ENCODE data around the gene ACAT2. TPM values are rescaled to one million over a fixed set of nuclear protein-coding genes. Genes with fewer than 3 reads are reported as not detected.

The ACAT2 gene
- total RNA-seq, 1 donor from 2014 or later, result 11.3 TPM

GRCh38 chr6:159800141-159800865 lies 38.5 kb downstream of the ACAT2 start, which contains the start of gene PNLDC1:
Gene PNLDC1 (plus strand): TSS chr6:159800276. CDS start chr6:159800308, 32 bp downstream.
- TF ChIP-seq, protein P1, sequence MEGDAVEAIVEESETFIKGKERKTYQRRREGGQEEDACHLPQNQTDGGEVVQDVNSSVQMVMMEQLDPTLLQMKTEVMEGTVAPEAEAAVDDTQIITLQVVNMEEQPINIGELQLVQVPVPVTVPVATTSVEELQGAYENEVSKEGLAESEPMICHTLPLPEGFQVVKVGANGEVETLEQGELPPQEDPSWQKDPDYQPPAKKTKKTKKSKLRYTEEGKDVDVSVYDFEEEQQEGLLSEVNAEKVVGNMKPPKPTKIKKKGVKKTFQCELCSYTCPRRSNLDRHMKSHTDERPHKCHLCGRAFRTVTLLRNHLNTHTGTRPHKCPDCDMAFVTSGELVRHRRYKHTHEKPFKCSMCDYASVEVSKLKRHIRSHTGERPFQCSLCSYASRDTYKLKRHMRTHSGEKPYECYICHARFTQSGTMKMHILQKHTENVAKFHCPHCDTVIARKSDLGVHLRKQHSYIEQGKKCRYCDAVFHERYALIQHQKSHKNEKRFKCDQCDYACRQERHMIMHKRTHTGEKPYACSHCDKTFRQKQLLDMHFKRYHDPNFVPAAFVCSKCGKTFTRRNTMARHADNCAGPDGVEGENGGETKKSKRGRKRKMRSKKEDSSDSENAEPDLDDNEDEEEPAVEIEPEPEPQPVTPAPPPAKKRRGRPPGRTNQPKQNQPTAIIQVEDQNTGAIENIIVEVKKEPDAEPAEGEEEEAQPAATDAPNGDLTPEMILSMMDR (IDR thresholded peaks at IDR 0.05), result no peak
- TF ChIP-seq POLR2A (IDR thresholded peaks at IDR 0.05) (no peak), POLR2AphosphoS5 (IDR thresholded peaks at IDR 0.05; ENCODE audit: insufficient read depth in 1 of 2, low read depth in 1 of 2) (no peak)
- no peak within 1 kb of the TSS for H3K4me3 ChIP-seq
- DNase-seq (ENCODE audit: extremely low spot score in 2 of 2), result no peak
- no peaks in the 10 kb centered on the region for H3K9me3 ChIP-seq
- no peak within 1 kb of the TSS for H3K27ac ChIP-seq
- H3K4me1 ChIP-seq, result no peaks in the 10 kb centered on the region
- intact Hi-C loops (cut with DNase I), result no loop called here
- H3K36me3 ChIP-seq, result peaks cover 0 to 21% of the 10 kb centered on the region in 2 donors
- H3K27me3 ChIP-seq, result no peaks in the 10 kb centered on the region

- H3K36me3 ChIP-seq, result peaks cover 0 to 21% of the 10 kb centered on the region in 2 donors
- intact Hi-C loops (cut with DNase I), result no loop called here
- H3K4me3 ChIP-seq, result no peak overlapping the region
- no peaks in the 10 kb centered on the region for H3K9me3 ChIP-seq
- H3K27me3 ChIP-seq, result no peaks in the 10 kb centered on the region
- H3K4me1 ChIP-seq, result no peaks in the 10 kb centered on the region
- TF ChIP-seq, protein P1 (IDR thresholded peaks at IDR 0.05), result no peak
- no peak overlapping the region for H3K27ac ChIP-seq
- DNase-seq (ENCODE audit: extremely low spot score in 2 of 2), result no peak
Observed at GRCh38 chr6:159801935-159802334, 40.1 kb downstream of the ACAT2 start.

DNA sequence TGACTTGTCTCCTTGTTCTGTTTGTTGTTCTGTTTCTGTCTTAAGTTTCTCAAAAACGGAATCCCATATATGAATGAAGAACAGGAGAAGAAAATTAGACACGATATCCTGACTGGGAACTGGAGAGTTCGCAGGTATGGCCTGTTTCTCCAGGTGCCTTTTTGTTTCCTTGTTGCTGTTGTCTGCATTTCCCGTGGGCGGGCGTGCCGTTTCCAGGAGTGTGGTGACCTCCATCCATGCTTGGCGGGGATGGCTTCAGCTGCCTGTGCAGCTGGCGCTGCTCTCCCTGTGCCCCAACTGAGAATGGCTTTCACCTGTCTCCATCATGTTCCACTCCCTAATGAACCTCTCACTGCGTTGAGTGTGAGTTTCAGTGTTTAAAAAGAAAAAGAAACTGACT lies 42.7 kb downstream of the ACAT2 start:
- Histone ChIP-seq H3K4me3 (no peak overlapping the region), H3K4me1 (no peaks in the 10 kb centered on the region), H3K36me3 (no peaks in the 10 kb centered on the region), H3K27me3 (no peaks in the 10 kb centered on the region), H3K9me3 (no peaks in the 10 kb centered on the region), H3K27ac (no peak overlapping the region)
- DNase-seq (ENCODE audit: extremely low spot score in 2 of 2), result no peak
- TF ChIP-seq POLR2AphosphoS5 (IDR thresholded peaks at IDR 0.05; ENCODE audit: insufficient read depth in 1 of 2, low read depth in 1 of 2) (no peak), POLR2A (IDR thresholded peaks at IDR 0.05) (no peak)
- TF ChIP-seq, protein P1 (IDR thresholded peaks at IDR 0.05), result no peak
- intact Hi-C loops (cut with DNase I), result no loop called here

DNA sequence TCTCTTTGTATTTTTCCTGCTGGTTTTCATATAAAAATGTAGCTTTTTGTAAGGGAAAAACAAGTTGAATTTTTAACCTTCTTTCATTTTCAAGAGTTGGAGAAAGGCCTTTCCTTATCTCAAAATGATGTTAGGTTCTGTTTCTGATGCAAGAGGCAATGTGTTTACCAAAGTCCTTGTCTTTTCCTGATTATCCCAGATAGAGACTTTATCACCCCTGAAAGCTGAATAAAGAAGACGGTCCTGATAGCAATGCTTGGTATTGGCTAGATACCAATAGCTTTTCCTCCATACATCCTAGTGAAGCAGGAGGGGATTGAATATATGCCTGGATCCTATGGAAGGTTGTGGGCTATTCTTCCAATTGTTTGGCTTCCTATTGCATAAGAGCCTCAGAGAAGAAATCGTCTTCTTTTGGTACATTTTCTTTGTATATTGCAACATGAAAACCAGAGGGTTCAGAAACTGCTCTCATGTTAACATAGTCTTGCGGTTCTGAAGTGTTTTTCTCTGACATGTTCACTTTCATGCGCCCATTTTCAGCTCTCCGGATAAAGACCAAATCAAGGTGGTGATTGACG lies 43.7 kb downstream of the ACAT2 start:
- TF ChIP-seq POLR2AphosphoS5 (IDR thresholded peaks at IDR 0.05; ENCODE audit: insufficient read depth in 1 of 2, low read depth in 1 of 2), result no peak
- TF ChIP-seq POLR2A (IDR thresholded peaks at IDR 0.05), result no peak
- TF ChIP-seq, protein P1 (IDR thresholded peaks at IDR 0.05), result no peak
- Histone ChIP-seq H3K27ac (no peak overlapping the region), H3K36me3 (no peaks in the 10 kb centered on the region), H3K4me3 (no peak overlapping the region), H3K27me3 (no peaks in the 10 kb centered on the region), H3K9me3 (no peaks in the 10 kb centered on the region), H3K4me1 (no peaks in the 10 kb centered on the region)
- DNase-seq (ENCODE audit: extremely low spot score in 2 of 2), result no peak
- intact Hi-C loops (cut with DNase I), result no loop called here

GRCh38 chr6:159806021-159806458 lies 44.2 kb downstream of the ACAT2 start:
- Histone ChIP-seq H3K36me3 (no peaks in the 10 kb centered on the region), H3K27me3 (no peaks in the 10 kb centered on the region), H3K4me3 (no peak overlapping the region), H3K9me3 (no peaks in the 10 kb centered on the region), H3K4me1 (no peaks in the 10 kb centered on the region), H3K27ac (no peak overlapping the region)
- DNase-seq (ENCODE audit: extremely low spot score in 2 of 2), result no peak
- TF ChIP-seq POLR2AphosphoS5 (IDR thresholded peaks at IDR 0.05; ENCODE audit: insufficient read depth in 1 of 2, low read depth in 1 of 2) (no peak), POLR2A (IDR thresholded peaks at IDR 0.05) (no peak)
- TF ChIP-seq, protein P1 (IDR thresholded peaks at IDR 0.05), result no peak
- intact Hi-C loops (cut with DNase I), result no loop called here

All from vagina (tissue), 2 donors.